Epithelial cell of esophagus (primary cell): ENCODE results near the gene NT5M.
"Not testable (repeated sequence)": the region's sequence is repeated elsewhere in the genome, so short reads cannot be mapped to it uniquely, and the experiment has no call there.

ENCODE experiments used
- DNase-seq: peaks from one replicate; pipeline ENCODE4 v3.0.0; 2010; ENCODE audit warnings: low read depth
- H3K4me3 ChIP-seq: 2 replicates; pipeline ENCODE4 v1.5.1; 2011; ENCODE audit warnings: mild to moderate bottlenecking, low read length, control low read depth
- TF ChIP-seq, protein P1 (sequence below): IDR thresholded peaks from 2 replicates; pipeline ENCODE4 v1.5.1; 2011; ENCODE audit warnings: low read depth, mild to moderate bottlenecking, low read length, control low read depth, inconsistent platforms; ENCODE audit not compliant: insufficient read depth; ENCODE audit errors: missing control alignments

The NT5M gene

DNA sequence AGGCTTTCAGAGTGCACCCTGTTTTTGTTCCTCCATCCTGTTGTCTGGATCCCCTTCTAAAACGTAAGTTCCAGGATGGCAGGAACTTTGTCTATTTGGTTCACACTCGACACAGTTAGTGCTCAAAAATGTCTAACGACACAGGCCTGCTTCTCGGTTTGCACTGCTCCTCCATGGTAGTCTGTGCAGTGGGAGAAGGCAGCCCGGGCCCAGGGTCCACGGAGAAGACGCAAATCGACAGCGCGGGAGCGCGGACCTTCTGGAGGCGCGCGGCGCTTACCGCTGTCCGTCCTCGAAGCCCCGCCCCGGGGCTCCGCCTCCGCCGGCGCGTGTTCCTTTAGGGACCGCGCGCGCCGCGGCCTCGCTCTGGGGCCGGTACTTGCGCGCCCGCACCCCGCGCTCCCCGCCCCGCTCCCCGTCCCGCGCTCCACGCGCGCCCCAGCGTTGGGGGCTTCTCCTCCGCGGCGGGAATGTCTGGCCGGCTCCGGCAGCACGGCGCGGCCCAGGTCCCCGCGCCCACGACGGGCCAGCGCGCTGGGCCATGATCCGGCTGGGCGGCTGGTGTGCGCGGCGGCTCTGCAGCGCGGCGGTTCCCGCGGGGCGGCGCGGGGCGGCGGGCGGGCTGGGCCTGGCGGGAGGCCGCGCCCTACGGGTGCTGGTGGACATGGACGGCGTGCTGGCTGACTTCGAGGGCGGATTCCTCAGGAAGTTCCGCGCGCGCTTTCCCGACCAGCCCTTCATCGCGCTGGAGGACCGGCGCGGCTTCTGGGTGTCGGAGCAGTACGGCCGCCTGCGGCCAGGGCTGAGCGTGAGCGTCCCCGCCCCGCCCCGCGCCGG is at the start of gene NT5M:
NT5M (plus strand) TSS at position 364 of the 837 bp plus-strand sequence; CDS start at position 542, 178 bp downstream.
- peak within 1 kb of the TSS; percentile 38 for H3K4me3 ChIP-seq
- TF ChIP-seq, protein P1, sequence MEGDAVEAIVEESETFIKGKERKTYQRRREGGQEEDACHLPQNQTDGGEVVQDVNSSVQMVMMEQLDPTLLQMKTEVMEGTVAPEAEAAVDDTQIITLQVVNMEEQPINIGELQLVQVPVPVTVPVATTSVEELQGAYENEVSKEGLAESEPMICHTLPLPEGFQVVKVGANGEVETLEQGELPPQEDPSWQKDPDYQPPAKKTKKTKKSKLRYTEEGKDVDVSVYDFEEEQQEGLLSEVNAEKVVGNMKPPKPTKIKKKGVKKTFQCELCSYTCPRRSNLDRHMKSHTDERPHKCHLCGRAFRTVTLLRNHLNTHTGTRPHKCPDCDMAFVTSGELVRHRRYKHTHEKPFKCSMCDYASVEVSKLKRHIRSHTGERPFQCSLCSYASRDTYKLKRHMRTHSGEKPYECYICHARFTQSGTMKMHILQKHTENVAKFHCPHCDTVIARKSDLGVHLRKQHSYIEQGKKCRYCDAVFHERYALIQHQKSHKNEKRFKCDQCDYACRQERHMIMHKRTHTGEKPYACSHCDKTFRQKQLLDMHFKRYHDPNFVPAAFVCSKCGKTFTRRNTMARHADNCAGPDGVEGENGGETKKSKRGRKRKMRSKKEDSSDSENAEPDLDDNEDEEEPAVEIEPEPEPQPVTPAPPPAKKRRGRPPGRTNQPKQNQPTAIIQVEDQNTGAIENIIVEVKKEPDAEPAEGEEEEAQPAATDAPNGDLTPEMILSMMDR, result no peak
- DNase-seq, result peak; percentile 79

DNA sequence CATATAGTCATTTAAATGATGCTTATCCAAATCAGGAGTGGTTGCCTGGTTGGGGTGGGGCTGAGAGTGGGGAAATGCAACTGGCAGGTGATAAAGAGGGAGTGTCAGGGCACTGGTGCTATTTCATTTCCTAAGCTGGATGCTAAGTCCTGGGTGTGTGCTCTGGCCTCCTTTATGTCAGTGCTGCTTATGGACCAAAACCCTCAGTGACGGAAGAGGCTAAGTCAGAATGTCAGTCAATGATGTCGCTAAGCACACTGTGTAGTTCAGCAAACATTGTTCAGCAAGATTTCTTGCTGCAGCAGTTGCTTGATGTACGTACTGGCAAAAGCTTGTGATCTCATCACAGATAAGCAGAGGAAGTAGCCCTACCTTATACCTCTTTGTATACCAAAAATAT is 49.8 kb upstream of the NT5M start:
- no peak for DNase-seq
- no peak overlapping the region for H3K4me3 ChIP-seq

DNA sequence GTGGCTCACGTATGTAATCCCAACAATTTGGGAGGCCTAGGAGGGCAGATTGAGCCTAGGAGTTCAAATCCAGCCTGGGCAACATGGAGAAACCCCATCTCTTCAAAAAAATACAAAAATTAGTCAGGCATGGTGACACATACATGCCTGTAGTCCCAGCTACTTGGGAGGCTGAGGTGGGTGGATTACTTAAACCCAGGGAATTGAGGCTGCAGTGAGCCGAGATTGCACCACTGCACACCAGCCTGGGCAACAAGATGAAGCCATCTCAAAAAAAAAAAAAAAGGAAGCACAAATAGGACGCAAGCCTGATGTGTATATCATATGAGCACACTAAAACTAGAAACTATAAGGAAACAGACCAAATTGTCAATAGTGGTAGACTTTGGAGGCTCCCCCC is 49.1 kb upstream of the NT5M start:
- H3K4me3 ChIP-seq, result no peak overlapping the region
- no peak for DNase-seq
- TF ChIP-seq, protein P1, result no peak

More for the DNA sequence above, 49.8 kb upstream of the NT5M start:
- TF ChIP-seq, protein P1, result no peak

DNA sequence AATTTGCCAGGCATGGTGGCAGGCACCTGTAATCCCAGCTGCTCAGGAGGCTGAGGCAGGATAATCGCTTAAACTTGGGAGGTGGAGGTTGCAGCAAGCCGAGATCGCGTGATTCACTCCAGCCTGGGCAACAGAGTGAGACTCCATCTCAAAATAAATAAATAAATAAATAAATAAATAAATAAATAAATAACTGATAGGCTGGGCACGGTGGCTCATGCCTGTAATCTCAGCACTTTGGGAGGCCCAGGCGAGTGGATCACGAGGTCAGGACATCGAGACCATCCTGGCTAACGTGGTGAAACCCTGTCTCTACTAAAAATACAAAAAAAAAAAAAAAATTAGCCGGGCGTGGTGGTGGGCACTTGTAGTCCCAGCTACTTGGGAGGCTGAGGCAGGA is 47.5 kb upstream of the NT5M start:
- H3K4me3 ChIP-seq, result not testable (repeated sequence)

DNA sequence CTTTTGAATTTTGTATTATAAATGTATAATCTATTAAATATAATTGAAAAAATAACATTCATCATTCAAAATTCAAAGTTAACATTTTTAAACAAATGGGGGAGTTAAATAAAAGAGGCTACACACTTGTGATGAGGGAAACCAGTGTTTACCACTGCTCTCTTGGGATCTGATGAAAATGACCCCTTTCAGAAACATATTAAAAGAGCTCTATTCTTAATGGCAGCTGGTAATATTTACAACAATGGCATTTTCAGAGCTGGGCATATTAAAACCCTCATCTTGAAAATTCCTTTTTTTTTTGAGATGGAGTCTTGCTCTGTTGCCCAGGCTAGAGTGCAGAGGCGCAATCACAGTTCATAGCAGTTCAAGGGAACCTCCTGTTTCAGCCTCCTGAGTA is 46.9 kb upstream of the NT5M start:
- no peak overlapping the region for H3K4me3 ChIP-seq
- no peak for DNase-seq
- TF ChIP-seq, protein P1, result no peak

More for the DNA sequence above, 47.5 kb upstream of the NT5M start:
- not testable (repeated sequence) for DNase-seq

DNA sequence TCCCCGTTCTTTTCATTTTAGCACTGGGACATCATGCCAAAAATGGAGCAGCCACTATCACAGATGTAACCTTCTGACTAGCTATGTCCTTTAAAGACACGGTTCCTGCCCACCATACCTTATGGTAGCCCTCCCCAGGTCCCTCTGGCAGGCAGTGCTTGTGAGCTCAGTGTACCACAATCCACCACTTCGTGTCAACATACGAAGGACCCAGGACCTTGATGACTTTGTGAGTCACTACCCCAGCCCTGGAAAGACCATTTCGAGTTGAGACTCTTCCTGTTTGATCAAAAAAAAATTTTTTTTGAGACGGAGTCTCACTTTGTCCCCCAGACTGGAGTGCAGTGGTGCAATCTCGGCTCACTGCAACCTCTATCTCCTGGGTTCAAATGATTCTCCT is 45.2 kb upstream of the NT5M start:
- TF ChIP-seq, protein P1, result no peak
- DNase-seq, result no peak

DNA sequence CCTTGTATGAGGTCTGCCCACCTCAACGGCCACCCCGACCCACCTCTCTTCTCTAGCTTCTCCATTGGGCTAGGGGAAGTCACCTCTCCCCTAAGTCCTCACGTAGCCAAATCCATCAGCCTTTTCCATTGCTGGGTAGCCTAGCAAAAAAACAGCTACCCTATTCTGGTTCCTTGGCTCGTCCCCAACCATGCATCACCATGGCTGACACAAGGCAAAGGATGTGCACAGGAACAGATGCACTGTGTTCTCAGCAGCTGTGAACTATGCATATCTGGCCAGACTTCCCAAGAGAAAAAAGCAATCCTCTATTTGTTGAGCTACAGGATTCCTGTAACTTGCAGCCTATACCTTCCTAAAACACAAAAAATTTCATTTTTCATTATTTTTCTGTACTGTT is 44.2 kb upstream of the NT5M start:
- no peak for DNase-seq
- TF ChIP-seq, protein P1, result no peak
- H3K4me3 ChIP-seq, result no peak overlapping the region

More for the DNA sequence above, 45.2 kb upstream of the NT5M start:
- no peak overlapping the region for H3K4me3 ChIP-seq
